HepG2 (cell line): Measurements from ENCODE around the gene ESRP2. TPM values are rescaled to one million over a fixed set of nuclear protein-coding genes. Genes with fewer than 3 reads are reported as not detected.

Experiments used
- ATM ChIP-seq: fragments of 450-650 bp; IDR thresholded peaks from 2 replicates; pipeline ENCODE4 v1.7.1; 2017; ENCODE audit warnings: mild to moderate bottlenecking, borderline replicate concordance
- ELF1 ChIP-seq: sonication (generic); formaldehyde crosslinking; IDR thresholded peaks from 2 replicates; pipeline ENCODE4 v1.4.0; 2020; ENCODE audit warnings: missing genetic modification reagents
- FOXO4 ChIP-seq: sonication (generic); formaldehyde crosslinking; conservative IDR thresholded peaks from 2 replicates; pipeline ENCODE4 v1.8.1; 2023; ENCODE audit warnings: missing genetic modification reagents
- GATA4 ChIP-seq: sonication (generic); IDR thresholded peaks from 2 replicates; pipeline ENCODE4 v1.6.1; 2016; ENCODE audit warnings: antibody characterized with exemption, low read depth, borderline replicate concordance
- MAF1 ChIP-seq: sonication (generic); formaldehyde crosslinking; IDR thresholded peaks from 2 replicates; pipeline ENCODE4 v1.5.0; 2020; ENCODE audit warnings: missing genetic modification reagents, borderline replicate concordance
- NFATC3 ChIP-seq: sonication (generic); formaldehyde crosslinking; IDR thresholded peaks from 2 replicates; pipeline ENCODE4 v1.5.1; 2020; ENCODE audit warnings: mild to moderate bottlenecking, missing genetic modification reagents
- POGK ChIP-seq: sonication (generic); formaldehyde crosslinking; conservative IDR thresholded peaks from 2 replicates; pipeline ENCODE4 v1.8.0; 2022; ENCODE audit warnings: mild to moderate bottlenecking, moderate library complexity, missing genetic modification reagents
- RNF2 ChIP-seq: fragments of 450-650 bp; conservative IDR thresholded peaks from 2 replicates; pipeline ENCODE4 v1.6.1; 2016; ENCODE audit warnings: low read depth
- SIN3A ChIP-seq: IDR thresholded peaks from 2 replicates; pipeline ENCODE4 v1.6.1; 2011; ENCODE audit warnings: low read depth, mild to moderate bottlenecking, control low read depth, low read length, borderline replicate concordance
- SKI ChIP-seq: fragments of 450-650 bp; IDR thresholded peaks from one replicate; pipeline ENCODE4 v1.6.1; 2018; ENCODE audit warnings: mild to moderate bottlenecking; ENCODE audit not compliant: partially characterized antibody
- STAG1 ChIP-seq: sonication (generic); formaldehyde crosslinking; IDR thresholded peaks from 2 replicates; pipeline ENCODE4 v1.4.0; 2020; ENCODE audit warnings: missing genetic modification reagents
- STAT5B ChIP-seq: sonication (generic); formaldehyde crosslinking; IDR thresholded peaks from 2 replicates; pipeline ENCODE4 v1.4.0; 2020; ENCODE audit warnings: missing genetic modification reagents
- TRIM24 ChIP-seq: sonication (generic); formaldehyde crosslinking; IDR thresholded peaks from 2 replicates; pipeline ENCODE4 v1.8.0; 2022; ENCODE audit warnings: mild to moderate bottlenecking, missing genetic modification reagents
- ZBTB14 ChIP-seq: sonication (generic); formaldehyde crosslinking; IDR thresholded peaks from 2 replicates; pipeline ENCODE4 v1.4.0; 2020; ENCODE audit warnings: missing genetic modification reagents
- ZNF276 ChIP-seq: sonication (generic); formaldehyde crosslinking; IDR thresholded peaks from 2 replicates; pipeline ENCODE4 v1.4.0; 2020; ENCODE audit warnings: mild to moderate bottlenecking, low read depth, missing genetic modification reagents
- ZNF446 ChIP-seq: sonication (generic); formaldehyde crosslinking; IDR thresholded peaks from 2 replicates; pipeline ENCODE4 v1.5.0; 2020; ENCODE audit warnings: mild to moderate bottlenecking, missing genetic modification reagents
- ZNF704 ChIP-seq: sonication (generic); formaldehyde crosslinking; IDR thresholded peaks from 2 replicates; pipeline ENCODE4 v1.8.1; 2023; ENCODE audit warnings: mild to moderate bottlenecking, inconsistent platforms, moderate library complexity, missing genetic modification reagents, borderline replicate concordance
- ZNF75D ChIP-seq: sonication (generic); formaldehyde crosslinking; IDR thresholded peaks from 2 replicates; pipeline ENCODE4 v1.8.1; 2023; ENCODE audit warnings: missing genetic modification reagents, mild to moderate bottlenecking, borderline replicate concordance
- ZNF891 ChIP-seq: sonication (generic); formaldehyde crosslinking; IDR thresholded peaks from 2 replicates; pipeline ENCODE4 v1.5.0; 2020; ENCODE audit warnings: mild to moderate bottlenecking, missing genetic modification reagents
- polyA plus RNA-seq, 8 experiments: library from polyadenylated mRNA; depleted of rRNA in 3 of 8; stranded (reverse) in 7 of 8; unstranded in 1 of 8; fragments of >200 nt; fragmentation: Illumina TruSeq in 4 of 8; extraction: Trizol in 4 of 8; gene quantifications; 2 replicates each; pipeline versions ENCODE4 v1.2.1 to v1.2.3, GENCODE V29; 2011 to 2016; ENCODE audit warnings: low read depth in 4 of 8, missing spikeins in 1 of 8, mixed read lengths in 1 of 8; ENCODE audit not compliant: insufficient read depth in 1 of 8
- total RNA-seq, 5 experiments: library from RNA; depleted of rRNA; stranded (reverse); fragments of >200 nt; fragmentation: Illumina TruSeq; extraction: Trizol; gene quantifications; 2 replicates each; pipeline ENCODE4 v1.2.3, GENCODE V29; 2016; ENCODE audit warnings: low read depth in 1 of 5
- TF ChIP-seq, protein P1 (sequence below): sonication (generic); formaldehyde crosslinking; IDR thresholded peaks from 2 replicates; pipeline ENCODE4 v1.4.0; 2020; ENCODE audit warnings: missing genetic modification reagents
- TF ChIP-seq, protein P2 (sequence below): sonication (generic); formaldehyde crosslinking; IDR thresholded peaks from 2 replicates; pipeline ENCODE4 v1.4.0; 2020; ENCODE audit warnings: mild to moderate bottlenecking, missing genetic modification reagents

Gene ESRP2
- total and polyA plus RNA-seq, 2 of the 13 experiments (the other 11 are each of a cell fraction or from before 2014, with no cell fraction given) = 21.1 to 32.4 TPM

GRCh38 chr16:68281368-68282063 is 45.6 kb upstream of the ESRP2 start (continued):
- TF ChIP-seq ZNF704 (CRISPR knock-in tag) (no peak), FOXO4 (no peak), MAF1 (no peak), ZNF446 (CRISPR knock-in tag) (no peak), STAT5B (CRISPR knock-in tag) (no peak), ZBTB14 (CRISPR knock-in tag) (no peak), ZNF891 (CRISPR knock-in tag) (no peak), ZNF75D (no peak), NFATC3 (CRISPR knock-in tag) (no peak), RNF2 (no peak), SKI (peak; percentile 66), ZNF276 (CRISPR knock-in tag) (peak; percentile 92), SIN3A (peak; percentile 79; the same call in 1 of the 2 replicates), ELF1 (CRISPR knock-in tag) (peak; percentile 24; the same call in 1 of the 2 replicates), STAG1 (CRISPR knock-in tag) (no peak), TRIM24 (peak; percentile 72; the same call in 1 of the 2 replicates), POGK (CRISPR knock-in tag) (no peak; the same call in 1 of the 2 replicates), GATA4 (peak; percentile 44; the same call in 1 of the 2 replicates), ATM (no peak)
- TF ChIP-seq, protein P1, sequence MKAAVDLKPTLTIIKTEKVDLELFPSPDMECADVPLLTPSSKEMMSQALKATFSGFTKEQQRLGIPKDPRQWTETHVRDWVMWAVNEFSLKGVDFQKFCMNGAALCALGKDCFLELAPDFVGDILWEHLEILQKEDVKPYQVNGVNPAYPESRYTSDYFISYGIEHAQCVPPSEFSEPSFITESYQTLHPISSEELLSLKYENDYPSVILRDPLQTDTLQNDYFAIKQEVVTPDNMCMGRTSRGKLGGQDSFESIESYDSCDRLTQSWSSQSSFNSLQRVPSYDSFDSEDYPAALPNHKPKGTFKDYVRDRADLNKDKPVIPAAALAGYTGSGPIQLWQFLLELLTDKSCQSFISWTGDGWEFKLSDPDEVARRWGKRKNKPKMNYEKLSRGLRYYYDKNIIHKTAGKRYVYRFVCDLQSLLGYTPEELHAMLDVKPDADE (CRISPR knock-in tag) = no peak
- TF ChIP-seq, protein P2, sequence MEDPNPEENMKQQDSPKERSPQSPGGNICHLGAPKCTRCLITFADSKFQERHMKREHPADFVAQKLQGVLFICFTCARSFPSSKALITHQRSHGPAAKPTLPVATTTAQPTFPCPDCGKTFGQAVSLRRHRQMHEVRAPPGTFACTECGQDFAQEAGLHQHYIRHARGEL (CRISPR knock-in tag) = 0 out of 2 replicates have a peak, but pooled peaks have one; percentile 53
